ENCODE measurements around the gene AOC1.

Gene AOC1

DNA sequence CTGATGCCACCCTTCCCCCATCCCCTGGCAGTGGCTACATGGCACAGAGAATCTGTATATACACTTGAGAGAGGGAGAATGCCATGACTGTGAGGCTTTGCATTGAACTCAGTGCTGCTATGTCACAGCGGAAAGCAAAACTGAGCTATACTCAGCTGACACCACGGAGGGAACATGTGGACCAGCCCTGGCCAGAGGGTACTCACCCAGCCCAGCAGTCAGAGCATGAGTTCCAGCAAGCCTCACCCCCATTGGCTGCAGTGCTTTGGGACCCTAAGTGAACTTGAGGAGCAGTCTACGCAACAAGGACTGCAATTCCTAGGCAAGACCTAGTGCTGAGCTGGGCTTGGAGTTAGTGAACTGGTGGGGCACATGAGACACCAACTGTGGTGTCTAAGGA lies 10.3 kb upstream of the AOC1 start:
- no peak overlapping the region for H3K27ac Mint-ChIP-seq
- no peak overlapping the region for H3K4me3 Mint-ChIP-seq
- peaks cover 9% of the 10 kb centered on the region for H3K27me3 Mint-ChIP-seq (ENCODE audit: low read depth)
- TF ChIP-seq, protein P1, sequence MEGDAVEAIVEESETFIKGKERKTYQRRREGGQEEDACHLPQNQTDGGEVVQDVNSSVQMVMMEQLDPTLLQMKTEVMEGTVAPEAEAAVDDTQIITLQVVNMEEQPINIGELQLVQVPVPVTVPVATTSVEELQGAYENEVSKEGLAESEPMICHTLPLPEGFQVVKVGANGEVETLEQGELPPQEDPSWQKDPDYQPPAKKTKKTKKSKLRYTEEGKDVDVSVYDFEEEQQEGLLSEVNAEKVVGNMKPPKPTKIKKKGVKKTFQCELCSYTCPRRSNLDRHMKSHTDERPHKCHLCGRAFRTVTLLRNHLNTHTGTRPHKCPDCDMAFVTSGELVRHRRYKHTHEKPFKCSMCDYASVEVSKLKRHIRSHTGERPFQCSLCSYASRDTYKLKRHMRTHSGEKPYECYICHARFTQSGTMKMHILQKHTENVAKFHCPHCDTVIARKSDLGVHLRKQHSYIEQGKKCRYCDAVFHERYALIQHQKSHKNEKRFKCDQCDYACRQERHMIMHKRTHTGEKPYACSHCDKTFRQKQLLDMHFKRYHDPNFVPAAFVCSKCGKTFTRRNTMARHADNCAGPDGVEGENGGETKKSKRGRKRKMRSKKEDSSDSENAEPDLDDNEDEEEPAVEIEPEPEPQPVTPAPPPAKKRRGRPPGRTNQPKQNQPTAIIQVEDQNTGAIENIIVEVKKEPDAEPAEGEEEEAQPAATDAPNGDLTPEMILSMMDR (IDR thresholded peaks at IDR 0.05; ENCODE audit: unreplicated experiment in 3 of 3): no peak
- H3K9me3 Mint-ChIP-seq: no peaks in the 10 kb centered on the region
- no peaks in the 10 kb centered on the region for H3K36me3 Mint-ChIP-seq (ENCODE audit: low read depth)
- H3K4me1 Mint-ChIP-seq: peaks cover 21% of the 10 kb centered on the region

DNA sequence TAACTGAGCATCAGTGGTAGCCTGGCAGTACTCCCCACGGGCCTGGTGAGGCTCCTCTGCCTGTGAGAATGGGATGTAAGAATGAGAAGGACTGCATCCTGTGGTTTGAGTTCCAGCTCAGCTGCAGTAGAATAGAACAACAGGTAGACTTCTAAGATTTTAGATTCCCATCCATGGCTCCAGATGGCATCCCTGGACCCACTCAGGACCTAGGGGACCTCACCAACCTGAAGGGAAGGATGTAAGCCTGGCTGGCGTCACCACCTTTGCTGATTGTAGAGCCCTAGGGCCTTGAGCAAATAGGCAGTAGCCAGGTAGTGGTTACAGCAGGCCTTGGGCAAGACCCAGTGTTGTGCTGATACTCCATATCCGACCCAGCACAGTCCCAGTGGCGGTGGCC lies 9.6 kb upstream of the AOC1 start:
- Mint-ChIP-seq H3K4me1 (peaks cover 21% of the 10 kb centered on the region), H3K9me3 (no peaks in the 10 kb centered on the region), H3K27ac (no peak overlapping the region), H3K27me3 (ENCODE audit: low read depth) (peaks cover 8% of the 10 kb centered on the region), H3K4me3 (no peak overlapping the region), H3K36me3 (ENCODE audit: low read depth) (no peaks in the 10 kb centered on the region)
- TF ChIP-seq, protein P1 (IDR thresholded peaks at IDR 0.05; ENCODE audit: unreplicated experiment in 3 of 3): no peak

DNA sequence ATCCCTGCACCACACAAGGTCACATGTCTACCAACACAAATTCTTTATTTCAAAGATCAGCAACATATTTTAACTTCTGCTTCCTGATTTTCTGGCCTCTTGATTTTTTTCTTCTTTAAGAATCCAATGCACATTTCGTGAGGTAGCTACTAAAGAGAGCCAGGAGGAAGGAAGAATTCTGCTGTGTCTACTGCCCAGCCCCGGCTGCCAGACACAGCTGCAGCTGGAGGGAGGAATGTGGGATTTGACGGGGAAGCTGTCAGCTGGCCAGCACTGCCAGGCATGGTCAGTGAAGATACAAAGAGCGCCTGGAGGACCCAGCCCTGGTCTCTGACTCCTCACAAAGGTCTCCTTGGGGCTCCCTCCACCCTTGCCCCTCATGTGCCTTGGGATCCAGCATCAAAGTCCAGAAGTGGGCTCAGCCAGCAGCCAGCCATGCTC lies 6.9 kb upstream of the AOC1 start:
- TF ChIP-seq, protein P1 (IDR thresholded peaks at IDR 0.05; ENCODE audit: unreplicated experiment in 3 of 3): no peak
- Mint-ChIP-seq H3K27me3 (ENCODE audit: low read depth) (peaks cover 5% of the 10 kb centered on the region), H3K4me3 (no peak overlapping the region), H3K36me3 (ENCODE audit: low read depth) (no peaks in the 10 kb centered on the region), H3K4me1 (peaks cover 21% of the 10 kb centered on the region), H3K9me3 (no peaks in the 10 kb centered on the region), H3K27ac (peak overlapping the region in 1 of 3 experiments; percentile 44)

DNA sequence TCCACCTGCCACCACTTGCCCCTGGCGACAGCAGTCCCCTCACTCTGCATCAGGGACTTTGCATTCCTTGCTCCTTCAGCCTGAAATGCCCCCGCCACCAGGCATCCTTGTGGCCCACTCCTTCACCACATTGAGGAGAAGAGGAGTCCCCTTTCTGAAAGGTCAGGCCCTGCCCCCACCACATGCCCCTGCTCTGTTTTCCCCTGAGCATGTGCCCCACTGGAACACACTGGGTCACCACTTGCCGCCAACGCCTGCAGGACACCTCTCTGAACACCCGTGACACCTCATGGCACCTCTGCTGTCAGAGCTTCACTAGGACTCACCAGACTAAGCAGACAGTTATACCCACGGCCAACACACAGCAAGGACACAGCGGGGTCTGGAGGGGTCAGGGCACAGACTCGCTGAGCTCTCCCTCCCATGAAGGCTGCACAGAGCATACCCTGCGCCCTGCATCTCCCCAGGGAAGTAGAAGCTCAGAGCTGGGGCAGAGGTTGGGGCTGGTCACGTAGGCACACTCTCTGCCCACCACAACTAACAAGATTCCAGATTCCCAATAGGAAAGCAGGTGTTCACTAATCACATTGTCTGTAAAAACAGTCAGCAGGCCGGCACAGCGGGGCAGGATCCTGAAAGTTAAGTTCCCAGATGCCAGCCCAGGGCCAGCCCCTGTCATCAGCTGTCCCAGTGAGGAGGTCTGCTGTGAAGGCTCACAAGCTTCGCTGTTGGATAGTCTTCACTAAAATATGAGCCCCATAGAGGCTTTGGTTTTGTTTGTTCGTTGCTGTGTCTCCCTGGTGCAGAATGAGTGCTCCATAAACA lies 5.8 kb upstream of the AOC1 start:
- TF ChIP-seq, protein P1 (IDR thresholded peaks at IDR 0.05; ENCODE audit: unreplicated experiment in 3 of 3): no peak
- Mint-ChIP-seq H3K27ac (no peak overlapping the region), H3K4me3 (no peak overlapping the region)

DNA sequence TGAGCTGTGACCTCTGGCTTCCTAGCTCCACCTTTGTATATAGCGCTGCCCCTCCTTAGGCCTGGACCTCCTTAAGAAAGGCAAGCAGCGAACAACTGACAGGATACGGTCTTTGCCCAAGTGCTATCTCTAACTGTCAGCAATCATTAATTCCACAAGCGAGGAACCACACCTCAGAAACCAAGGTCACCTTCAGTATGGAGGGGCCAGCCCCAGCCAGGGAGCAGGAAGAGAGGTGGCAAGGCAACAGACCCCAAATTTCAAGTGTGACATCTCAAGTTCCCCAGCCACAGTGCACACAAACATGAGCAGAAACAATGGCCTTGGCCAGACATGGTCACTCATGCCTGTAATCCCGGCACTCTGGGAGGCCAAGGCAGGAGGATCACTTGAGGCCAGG lies 4.8 kb upstream of the AOC1 start:
- Mint-ChIP-seq H3K27me3 (ENCODE audit: low read depth) (peaks cover 6% of the 10 kb centered on the region), H3K9me3 (no peaks in the 10 kb centered on the region), H3K4me1 (peaks cover 21% of the 10 kb centered on the region), H3K4me3 (no peak overlapping the region), H3K36me3 (ENCODE audit: low read depth) (no peaks in the 10 kb centered on the region), H3K27ac (no peak overlapping the region)
- TF ChIP-seq, protein P1 (IDR thresholded peaks at IDR 0.05; ENCODE audit: unreplicated experiment in 3 of 3): no peak

More for the DNA sequence above, 5.8 kb upstream of the AOC1 start:
- Mint-ChIP-seq H3K9me3 (no peaks in the 10 kb centered on the region), H3K4me1 (peaks cover 21% of the 10 kb centered on the region), H3K36me3 (ENCODE audit: low read depth) (no peaks in the 10 kb centered on the region), H3K27me3 (ENCODE audit: low read depth) (peaks cover under 1% of the 10 kb centered on the region)

DNA sequence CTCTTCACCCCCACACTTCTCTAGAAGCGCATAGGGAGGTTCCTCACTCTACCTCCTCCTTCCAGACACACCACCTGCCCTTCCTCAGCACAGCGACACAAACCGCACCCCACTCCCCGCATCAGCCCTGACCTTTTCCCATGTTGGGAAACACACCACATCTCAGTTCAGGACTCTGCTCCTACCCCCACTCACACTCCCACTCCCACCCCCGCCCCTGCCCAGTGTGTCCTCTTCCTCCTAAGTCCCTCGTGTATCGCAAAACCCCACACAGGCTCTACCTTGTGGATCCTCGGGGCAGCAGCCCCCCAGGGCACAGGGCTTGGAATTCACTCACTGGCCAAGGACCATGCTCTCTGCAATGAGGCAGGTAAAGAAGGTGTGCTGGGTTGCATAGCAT lies 4.2 kb upstream of the AOC1 start:
- Mint-ChIP-seq H3K36me3 (ENCODE audit: low read depth) (no peaks in the 10 kb centered on the region), H3K4me1 (peaks cover 21% of the 10 kb centered on the region), H3K27ac (no peak overlapping the region), H3K4me3 (no peak overlapping the region), H3K27me3 (ENCODE audit: low read depth) (peaks cover 6% of the 10 kb centered on the region), H3K9me3 (no peaks in the 10 kb centered on the region)
- TF ChIP-seq, protein P1 (IDR thresholded peaks at IDR 0.05; ENCODE audit: unreplicated experiment in 3 of 3): no peak
